CD4-positive, alpha-beta T cell treated with Interleukin-15 for 1 hour (primary cell): ENCODE measurements around the gene HRH1.
"Not testable (repeated sequence)": the region's sequence is repeated elsewhere in the genome, so short reads cannot be mapped to it uniquely, and the experiment has no call there.

Experiments used
- DNase-seq: peaks from one replicate; pipeline ENCODE4 v3.0.0-alpha.2; 2020

Gene HRH1

GRCh38 chr3:11245827-11246662, 91.8 kb downstream of the HRH1 start:
- no peak for DNase-seq

DNA sequence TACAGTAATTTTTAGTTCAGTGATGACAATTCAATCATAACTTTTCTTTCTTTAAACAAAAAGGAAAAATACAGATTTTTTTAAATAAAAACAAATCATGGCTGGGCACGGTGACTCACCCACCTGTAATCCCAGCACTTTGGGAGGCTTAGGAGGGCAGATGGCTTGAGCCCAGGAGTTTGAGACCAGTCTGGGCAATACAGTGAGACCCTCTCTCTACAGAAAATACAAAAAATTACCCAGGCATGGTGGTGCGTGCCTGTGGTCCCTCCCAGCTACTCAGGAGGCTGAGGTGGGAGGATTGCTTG, 92.3 kb downstream of the HRH1 start:
- no peak for DNase-seq

- DNase-seq, result no peak
Observed at GRCh38 chr3:11247362-11247761, 93.1 kb downstream of the HRH1 start.

GRCh38 chr3:11248596-11248995, 94.3 kb downstream of the HRH1 start:
- no peak for DNase-seq

GRCh38 chr3:11250902-11251806, 96.9 kb downstream of the HRH1 start:
- DNase-seq, result no peak

DNA sequence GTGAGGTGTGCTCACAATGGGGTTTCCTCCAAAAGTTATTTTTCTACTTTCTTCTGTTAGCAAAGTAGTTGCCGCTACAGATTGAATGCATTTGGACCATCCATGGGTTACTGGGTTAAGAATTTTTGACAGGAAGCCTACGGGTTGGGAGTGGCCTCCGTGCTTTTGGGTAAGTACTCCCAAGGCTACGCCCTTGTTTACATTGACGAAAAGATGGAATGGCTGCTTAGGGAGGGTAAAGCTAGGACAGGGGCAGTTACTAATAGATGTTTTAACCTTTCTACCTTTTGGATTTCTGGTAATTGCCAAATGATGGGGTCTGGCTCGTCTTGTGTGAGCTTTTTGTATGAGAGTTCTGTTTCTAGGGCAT, 97.5 kb downstream of the HRH1 start:
- no peak for DNase-seq

DNA sequence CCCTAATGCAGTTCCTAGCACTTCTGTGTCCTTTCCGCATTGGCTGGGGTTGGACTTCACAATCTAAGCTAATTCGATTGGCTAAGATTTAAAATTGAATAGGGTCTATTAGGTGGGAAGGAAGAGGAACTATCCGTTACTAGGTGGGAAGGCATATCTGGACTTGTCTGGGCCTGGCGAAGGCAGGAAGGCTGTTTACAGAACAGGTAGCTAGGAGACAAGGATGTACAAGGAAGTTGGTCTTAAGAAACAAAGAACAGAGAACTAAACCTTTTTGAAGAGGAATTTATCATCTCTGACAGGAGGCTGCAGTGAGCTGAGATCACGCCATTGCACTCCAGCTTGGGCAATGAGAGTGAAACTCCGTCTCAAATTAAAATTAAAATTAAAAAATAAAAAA, 100.6 kb downstream of the HRH1 start:
- no peak for DNase-seq

DNA sequence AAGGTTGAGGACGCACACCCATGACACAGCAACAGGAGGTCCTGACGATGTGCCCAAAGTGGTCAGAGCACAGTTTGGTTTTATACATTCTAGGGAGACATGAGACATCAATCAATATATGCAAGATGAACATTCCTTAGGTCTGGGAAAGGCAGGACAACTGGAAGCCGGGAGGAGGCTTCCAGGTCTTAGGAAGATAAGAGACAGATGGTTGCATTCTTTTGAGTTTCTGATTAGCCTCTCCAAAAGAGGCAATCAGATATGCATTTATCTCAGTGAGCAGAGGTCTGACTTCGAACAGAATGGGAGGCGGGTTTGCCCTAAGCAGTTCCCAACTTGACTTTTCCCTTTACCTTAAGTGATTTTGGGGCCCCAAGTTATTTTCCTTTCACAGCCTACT, 101.2 kb downstream of the HRH1 start:
- not testable (repeated sequence) for DNase-seq

- DNase-seq, result no peak
Observed at GRCh38 chr3:11258958-11259357, 104.7 kb downstream of the HRH1 start.

GRCh38 chr3:11260460-11260859, 106.2 kb downstream of the HRH1 start:
- DNase-seq, result no peak

DNA sequence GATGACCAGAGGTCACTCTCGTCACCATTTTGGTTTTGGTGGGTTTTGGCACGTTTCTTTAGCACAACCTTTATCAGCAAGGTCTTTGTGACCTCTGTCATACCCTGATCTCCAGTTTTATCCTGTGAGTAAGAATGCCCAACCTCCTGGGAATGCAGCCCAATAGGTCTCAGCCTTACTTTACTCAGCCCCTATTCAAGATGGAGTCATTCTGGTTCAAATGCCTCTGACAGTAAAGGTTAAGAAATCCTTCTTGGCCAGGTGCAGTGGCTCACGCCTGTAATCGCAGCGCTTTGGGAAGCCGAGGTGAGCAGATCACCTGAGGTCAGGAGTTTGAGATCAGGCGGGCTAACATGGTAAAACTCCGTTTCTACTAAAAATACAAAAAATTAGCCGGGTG, 114.7 kb downstream of the HRH1 start:
- no peak for DNase-seq

DNA sequence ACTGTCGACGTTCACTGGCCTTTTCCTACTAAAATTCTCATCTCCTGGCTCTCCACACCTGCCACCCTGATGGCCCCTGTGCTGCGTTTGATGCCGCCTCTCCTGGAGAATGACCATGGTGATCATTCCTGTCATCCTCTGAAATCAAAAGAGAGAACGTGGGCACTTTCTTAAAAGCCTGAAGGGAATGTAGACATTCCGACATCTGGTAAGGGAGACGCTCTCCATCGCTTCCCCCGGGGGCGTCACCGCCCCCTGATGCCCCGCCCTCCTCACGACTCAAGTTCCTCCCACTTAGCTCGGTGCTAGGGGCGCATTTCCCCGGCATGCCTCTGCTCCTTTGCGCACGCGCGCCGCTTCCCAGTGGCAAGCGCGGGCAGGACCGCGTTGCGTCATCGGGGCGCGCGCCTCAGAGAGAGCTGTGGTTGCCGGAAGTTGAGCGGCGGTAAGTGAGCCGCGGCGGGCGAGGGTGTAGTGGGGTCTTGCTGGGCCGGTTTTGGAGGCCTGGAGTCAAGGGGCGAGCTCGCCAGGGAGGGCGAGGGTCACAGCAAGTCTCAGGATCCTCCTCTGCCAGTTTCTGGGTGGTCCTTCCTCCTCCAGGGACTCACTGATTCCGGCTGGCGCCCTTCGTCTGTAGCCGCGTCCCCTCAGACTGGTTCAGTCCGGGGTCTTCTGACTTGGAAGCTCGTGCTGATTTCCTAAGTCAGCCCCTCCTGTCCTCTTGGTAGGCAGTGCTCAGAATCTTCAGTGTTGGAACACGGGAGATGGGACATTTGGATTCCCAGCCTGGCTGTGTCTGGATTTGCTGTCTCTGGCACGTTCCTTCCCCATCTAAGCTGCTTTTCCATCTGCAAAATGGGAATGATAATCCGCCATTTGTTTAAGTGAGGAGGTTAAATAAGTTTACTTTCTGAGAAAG, 118.0 kb downstream of the HRH1 start, which contains the start of gene ATG7:
Gene ATG7, plus strand, starts transcription at position 412 of the 919 bp plus-strand sequence. CDS start 26,299 bp downstream, outside the sequence.
- peak; percentile 98 for DNase-seq

- no peak for DNase-seq
Observed at GRCh38 chr3:11272906-11273574, 118.7 kb downstream of the HRH1 start.

DNA sequence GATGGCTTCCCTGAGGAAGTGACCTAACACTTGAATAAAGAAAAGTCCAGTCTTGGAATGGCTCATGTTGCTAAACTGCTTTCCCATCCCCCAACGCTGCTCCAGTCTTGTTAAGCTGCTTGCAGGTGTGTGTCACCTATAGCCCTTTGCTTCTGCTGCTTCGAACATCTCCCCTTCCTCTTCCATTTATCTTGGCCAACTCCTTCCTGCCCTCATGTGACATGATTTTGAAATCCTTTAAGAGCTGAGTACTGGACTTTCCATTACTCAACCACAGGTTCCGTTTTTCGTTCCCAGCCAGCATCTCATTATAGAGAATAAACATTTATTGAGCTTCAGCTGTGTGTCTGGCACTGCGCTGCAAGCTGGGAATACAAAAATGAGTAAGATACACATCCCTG, 119.6 kb downstream of the HRH1 start:
- peak; percentile 68 for DNase-seq

GRCh38 chr3:11274566-11275142, 120.4 kb downstream of the HRH1 start:
- no peak for DNase-seq

DNA sequence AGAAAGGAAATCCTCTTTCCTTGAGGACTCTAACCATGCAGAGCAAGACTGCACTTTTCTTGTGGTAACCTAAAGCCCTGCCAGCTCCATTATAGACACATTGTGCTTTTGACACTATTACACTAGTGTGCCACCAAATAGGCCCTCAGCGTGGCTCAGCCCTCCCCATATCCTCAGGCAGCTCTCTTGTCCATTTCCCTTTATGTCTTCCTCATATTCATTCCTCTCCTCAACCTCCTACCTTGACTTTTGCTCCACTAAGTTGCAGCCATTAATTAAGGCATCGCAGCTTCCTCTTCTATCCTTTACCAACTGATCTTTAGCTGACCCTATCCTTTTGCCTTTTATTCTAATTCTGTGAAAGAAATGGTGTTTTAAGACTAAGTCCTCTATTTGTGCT, 121.6 kb downstream of the HRH1 start:
- no peak for DNase-seq

DNA sequence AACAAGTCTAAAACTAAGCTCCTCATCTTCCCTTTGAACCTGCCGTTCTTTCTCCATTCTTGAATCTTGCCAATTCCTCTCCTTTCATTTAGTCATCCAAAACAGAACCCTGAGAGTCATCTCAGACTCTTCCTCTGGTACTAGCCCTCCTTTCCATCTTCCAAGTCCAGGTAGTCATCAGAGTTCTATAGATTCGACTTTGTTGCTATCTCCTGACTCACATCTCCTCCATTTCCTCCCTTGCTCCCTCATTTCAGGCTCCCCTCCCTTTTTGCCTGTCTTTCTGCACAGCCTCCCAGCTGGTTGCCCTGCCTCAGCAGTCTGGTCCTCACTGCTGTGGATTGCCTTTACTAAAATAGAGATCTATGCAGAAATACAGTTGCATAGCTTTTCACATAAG, 122.6 kb downstream of the HRH1 start:
- DNase-seq, result no peak

GRCh38 chr3:11282250-11283138, 128.2 kb downstream of the HRH1 start:
- DNase-seq, result no peak

- no peak for DNase-seq
Observed at GRCh38 chr3:11283139-11283475, 128.8 kb downstream of the HRH1 start.

DNA sequence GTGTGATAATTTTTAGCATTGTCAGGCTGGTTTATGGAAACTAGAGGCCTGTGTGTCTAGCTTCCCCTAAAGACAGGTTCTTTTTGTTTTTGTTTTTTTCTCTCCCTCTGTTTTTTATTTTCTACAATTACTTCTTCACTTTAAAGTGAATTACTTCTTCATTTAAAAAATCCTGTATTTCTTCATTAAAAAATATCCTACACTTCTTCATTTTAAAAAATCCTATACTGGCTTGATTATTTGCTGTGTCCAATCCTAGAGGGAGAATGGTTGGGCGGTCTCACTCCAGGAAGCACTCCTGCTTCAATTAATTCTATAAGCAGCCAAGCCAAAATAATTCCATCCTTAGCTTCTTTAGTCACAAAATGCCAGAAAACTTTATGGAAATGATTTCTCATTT, 129.7 kb downstream of the HRH1 start:
- no peak for DNase-seq

DNA sequence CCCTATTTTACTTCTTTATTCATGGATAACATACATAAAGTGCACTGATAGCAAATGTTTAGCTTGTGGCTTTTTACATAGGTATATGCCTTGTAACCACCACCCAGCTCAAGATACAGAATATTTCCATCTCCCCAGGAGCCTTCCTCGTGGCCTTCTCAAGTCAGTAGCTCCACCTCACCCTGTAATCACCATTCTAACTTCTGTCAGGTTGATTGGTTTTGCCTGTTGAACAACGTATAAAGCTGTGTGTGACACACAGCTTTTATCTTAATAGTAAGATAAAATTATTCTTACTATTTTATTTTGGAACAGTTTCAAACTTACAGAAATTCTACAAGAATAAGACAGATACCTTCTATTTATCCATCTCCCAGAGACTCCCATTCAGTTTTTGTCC, 131.2 kb downstream of the HRH1 start:
- no peak for DNase-seq
